CD4-positive, alpha-beta T cell treated with Interleukin-12 subunit alpha and Interleukin-12 subunit beta, for 1 hour (primary cell): Measurements from ENCODE around the gene MIA3.
A peak's percentile ranks its signal among the peaks of the same experiment; 100 is the strongest.

Experiments used
- DNase-seq: peaks from one replicate; pipeline ENCODE4 v3.0.0-alpha.2; 2020

The MIA3 gene

DNA sequence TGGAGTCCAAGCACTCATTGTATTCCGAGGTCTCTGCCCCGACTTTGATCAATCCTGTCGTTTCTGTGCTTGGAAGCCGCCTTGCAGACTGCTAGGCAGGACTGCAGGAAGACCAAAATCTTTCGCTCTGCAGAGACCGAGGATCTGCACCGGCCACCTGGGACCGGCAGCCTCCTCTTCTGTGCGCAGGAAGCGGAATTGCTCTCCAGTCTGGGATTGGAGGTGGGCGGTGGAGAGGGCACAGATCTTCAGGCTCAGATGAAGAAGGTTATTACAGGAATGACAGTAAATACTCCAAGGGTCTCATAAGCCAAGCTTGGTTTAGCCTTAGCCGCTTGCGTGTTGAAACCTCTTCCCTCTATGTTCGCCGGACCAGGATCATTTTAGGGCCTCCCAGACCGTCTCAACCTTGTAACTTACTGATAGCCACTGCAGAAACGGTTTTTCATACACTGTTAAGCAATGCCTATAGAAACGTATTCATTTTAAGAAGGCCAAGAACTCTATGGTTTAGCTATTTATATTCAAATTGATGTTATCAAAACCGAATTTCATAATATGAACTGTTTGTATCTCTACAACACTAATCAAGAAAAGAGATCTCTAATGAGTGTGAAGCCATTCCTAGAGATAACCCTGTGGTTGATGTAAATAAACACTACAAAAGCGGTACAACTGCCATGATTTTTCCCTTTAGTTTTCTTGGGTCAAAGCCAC, 1.1 kb downstream of the MIA3 start:
- no peak for DNase-seq

GRCh38 chr1:222620566-222620965, 2.7 kb downstream of the MIA3 start:
- no peak for DNase-seq

GRCh38 chr1:222622765-222623164, 4.9 kb downstream of the MIA3 start:
- no peak for DNase-seq

- no peak for DNase-seq
Observed at GRCh38 chr1:222623458-222623857, 5.6 kb downstream of the MIA3 start.

DNA sequence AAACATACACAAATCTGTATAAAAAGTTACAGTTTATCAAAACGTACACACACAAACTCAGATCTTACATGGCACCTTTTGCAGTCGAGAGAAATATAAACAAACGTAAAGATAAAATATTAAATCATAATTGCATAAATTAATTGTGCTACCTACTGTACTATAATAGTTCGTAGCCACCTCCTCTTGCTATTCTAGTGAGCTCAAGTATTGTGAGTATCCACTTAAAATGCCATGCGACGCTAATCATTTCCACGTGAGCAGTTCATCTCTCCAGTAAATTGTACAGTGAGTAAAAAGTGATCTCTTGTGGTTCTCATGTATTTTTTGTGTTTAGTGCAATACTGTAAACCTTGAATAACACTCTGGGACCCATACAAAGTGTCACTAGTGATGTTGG, 6.3 kb downstream of the MIA3 start:
- DNase-seq = no peak

DNA sequence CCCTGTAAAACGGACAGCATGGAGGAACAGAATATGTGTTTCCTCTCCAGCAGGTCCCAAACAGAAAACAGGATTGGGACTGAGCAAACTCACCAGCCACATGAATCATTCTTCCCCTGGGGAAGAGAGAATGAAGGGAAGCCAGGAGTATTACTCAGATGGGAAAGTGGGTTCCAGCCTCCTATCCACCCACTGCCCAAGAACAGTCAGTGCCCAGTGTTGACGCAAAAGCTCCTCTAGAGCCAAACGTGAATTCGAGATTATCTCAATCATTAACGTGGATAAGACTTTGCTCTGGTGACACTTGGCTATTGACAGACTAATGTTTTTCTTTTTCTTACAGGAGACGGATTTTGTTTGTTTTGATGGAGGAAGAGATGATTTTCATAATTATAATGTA, 9.3 kb downstream of the MIA3 start:
- DNase-seq = no peak

DNA sequence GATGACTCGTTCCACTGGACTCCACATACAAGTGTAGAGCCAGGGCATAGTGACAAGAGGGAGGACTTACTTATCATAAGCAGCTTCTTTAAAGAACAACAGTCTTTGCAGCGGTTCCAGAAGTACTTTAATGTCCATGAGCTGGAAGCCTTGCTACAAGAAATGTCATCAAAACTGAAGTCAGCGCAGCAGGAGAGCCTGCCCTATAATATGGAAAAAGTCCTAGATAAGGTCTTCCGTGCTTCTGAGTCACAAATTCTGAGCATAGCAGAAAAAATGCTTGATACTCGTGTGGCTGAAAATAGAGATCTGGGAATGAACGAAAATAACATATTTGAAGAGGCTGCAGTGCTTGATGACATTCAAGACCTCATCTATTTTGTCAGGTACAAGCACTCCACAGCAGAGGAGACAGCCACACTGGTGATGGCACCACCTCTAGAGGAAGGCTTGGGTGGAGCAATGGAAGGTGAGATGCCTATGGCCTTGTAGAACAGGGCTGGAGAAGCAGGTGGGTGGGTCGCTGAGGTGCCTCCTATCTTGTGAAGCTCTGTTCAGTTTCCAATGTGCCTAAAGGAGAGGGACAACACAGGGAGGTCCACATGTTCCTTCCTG, 12.1 kb downstream of the MIA3 start:
- DNase-seq = no peak

- no peak for DNase-seq
Observed at GRCh38 chr1:222631611-222632208, 13.8 kb downstream of the MIA3 start.

DNA sequence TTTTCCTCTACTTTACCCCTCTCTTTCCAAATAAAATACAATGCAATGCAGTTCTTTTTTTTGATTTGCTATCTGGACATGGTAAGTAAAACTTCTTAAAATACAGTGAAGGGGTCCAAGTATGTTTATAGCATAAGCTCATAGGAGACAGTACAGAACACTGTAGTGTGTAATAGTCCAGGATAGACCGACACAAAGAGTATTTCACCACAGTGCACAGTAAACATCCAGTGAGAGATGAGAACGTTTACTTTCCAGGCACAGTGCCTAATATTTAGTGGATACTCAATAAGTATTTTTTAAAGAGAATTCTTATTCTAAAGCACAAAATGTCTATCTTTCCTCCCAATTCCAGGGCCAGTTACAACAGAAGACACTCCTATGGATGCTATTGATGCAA, 14.9 kb downstream of the MIA3 start:
- DNase-seq = no peak

DNA sequence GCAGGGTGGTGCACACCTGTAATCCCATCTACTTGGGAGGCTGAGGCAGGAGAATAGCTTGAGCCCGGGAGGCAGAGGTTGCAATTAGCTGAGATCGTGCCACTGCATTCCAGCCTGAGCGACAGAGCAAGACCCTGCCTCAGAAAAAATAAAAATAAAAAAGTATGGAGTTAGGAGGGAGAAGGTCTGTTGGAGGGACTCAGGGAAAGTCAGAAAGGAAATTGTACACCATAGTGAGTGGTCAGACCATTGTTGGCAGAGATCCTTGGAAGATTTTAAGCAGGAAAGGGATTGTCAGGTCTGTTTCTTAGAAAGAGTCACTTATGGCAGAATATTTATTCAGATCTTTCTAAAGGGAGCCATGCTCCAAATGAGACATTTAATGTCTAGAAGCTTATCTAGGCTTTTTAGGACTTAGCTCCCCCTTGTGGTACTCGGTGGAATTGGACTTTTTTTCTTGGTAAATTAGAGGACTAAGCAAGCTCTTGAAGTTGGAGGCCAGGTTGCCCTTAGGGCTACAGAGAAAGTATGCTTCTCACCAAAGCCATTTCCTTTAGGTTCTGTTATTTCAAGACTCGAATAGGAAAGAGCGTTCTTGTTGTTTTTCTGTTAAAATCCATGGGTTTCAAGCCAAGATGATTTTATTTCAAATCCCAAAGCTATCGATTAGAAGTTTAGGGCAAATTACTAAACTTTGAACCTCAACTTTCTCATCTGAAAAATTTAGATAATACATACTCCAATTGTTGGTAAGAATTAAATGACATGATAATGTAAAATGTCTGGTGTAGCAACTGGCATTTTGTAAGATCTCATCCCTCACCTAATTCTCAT, 16.5 kb downstream of the MIA3 start:
- peak; percentile 88 for DNase-seq

DNA sequence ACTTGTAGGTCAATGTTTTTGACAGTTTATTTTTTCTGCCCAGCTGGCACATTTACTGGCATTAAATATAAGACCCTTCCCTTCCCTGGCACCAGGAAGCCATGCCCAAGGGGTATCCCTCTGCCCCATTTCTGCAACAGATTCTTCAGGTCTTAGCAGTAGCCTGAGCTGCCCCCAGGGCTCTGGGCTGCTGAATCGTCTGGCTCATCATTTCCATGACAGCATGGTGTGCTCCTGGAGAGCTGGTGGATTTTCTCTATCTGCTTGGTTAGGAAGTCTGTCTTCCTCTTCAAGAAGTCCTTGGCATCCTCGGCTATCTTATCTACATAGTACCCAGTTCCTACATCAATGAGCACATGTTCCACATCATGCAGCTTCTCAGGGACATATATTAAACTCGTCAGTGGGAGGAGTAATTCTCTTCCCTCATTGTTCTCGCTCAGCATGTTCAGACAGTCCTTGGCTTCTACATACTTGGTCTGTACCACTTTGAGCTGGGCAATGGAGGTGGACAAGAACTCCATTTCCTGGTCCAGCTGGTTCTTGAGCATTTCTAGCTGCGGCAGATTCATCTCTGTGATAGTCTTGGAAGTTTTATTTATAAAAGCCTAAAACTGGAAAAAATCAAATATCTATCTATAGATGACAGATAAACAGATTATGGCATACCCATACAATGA, 23.5 kb downstream of the MIA3 start:
- DNase-seq = no peak

GRCh38 chr1:222642468-222642867, 24.6 kb downstream of the MIA3 start:
- DNase-seq = no peak

GRCh38 chr1:222643606-222643937, 25.7 kb downstream of the MIA3 start:
- no peak for DNase-seq

DNA sequence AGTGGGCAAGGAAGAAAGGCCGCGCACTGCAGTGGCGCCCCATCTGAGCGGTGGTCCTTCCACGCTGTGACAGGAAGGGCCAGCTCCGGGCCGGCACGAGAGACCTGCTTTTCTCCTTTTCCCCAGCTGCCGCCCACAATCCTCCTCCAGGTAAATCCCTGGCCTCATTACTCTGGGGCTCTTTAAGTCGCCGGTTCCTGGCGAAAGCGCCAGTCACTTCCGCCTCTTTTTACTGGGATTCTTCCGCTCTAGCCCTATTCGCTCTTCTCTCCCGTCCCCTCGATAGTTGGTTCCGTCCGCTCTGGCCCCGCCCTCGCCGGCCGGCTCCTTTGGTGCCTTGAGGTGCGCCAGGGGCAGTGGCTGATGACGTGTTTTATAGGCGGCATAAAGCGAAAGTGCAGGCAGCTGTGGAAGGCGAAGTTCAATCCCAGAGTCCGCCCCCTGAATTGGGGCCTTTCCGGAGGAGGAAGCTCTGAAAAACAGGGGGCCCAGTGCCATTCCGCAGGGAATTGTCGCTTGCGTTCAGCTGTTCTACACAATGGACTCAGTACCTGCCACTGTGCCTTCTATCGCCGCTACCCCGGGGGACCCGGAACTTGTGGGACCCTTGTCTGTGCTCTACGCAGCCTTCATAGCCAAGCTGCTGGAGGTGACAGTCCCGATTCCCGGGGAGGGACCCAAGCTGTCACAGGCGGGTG, 26.2 kb downstream of the MIA3 start:
- DNase-seq = peak; percentile 98

GRCh38 chr1:222644636-222644980, 26.7 kb downstream of the MIA3 start:
- no peak for DNase-seq

- DNase-seq = no peak
Observed at GRCh38 chr1:222652676-222653075, 34.8 kb downstream of the MIA3 start.

DNA sequence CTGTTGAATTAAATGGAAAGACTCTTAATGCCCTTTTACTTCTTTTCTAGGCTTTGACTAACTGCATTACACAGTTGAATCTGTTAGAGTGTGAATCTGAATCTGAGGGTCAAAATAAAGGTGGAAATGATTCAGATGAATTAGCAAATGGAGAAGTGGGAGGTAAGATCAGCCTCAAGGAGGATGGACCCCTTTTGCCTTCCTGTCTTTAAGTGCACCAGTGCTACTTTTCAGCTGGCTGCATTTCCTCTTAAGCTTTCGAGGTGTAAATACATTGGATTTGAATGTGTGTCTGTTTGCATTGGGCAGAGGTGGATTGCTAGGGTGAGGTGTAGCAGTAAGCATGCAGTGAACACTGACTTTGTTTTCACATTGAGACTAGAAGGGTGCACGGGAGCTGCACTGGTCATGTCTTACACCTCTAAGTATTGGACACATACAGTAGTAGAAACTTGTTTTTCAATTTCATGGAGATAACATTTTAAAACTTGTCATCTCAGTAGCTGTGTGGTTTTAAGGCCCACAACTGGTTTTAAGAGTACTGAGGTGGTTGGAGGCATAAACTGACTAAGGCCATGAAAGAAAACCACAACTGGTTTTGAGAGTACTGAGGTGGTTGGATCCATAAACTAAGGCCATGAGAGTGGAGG, 35.4 kb downstream of the MIA3 start:
- DNase-seq = peak; percentile 40

GRCh38 chr1:222654849-222655248, 37.0 kb downstream of the MIA3 start:
- peak; percentile 90 for DNase-seq

DNA sequence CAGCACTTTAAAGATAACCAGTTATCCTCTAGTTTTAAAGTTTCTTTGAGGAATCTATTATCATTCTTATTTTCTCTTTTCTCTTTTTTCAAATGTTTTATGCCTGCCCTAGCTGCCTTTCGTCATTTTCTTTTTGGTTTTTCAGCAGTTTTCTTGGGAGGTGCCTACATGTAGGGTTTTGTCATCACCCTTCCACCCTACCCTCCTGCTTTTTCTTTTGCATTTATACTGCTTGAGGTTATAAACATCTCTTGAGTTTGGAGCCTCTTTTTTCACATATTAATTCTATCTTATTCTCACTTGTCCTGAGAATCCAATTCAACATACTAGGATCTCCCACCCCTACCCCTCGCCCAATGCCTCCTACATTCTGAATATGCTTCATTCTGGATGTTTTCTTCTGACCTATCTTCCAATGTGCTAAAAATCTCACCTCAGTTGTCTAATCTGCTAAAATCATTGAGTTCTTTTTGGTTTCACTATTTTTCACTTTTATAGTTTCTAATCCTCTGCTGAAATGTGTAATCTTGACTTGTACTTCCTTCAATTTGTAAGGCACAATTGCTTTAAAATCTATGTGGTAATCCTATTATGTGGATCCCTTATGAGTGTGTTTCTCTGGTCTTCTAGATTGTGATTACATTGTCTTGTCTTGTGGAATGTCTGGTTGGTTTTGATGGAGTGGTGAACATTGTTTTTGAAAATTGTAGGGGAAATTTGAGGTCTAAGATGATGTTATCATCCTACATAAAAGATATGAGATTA, 38.7 kb downstream of the MIA3 start:
- no peak for DNase-seq

GRCh38 chr1:222657899-222658298, 40.0 kb downstream of the MIA3 start:
- DNase-seq = no peak

- DNase-seq = no peak
Observed at GRCh38 chr1:222663431-222663934, 45.6 kb downstream of the MIA3 start.
